Measurements from ENCODE around the gene GAS2L2.

GAS2L2 gene

DNA sequence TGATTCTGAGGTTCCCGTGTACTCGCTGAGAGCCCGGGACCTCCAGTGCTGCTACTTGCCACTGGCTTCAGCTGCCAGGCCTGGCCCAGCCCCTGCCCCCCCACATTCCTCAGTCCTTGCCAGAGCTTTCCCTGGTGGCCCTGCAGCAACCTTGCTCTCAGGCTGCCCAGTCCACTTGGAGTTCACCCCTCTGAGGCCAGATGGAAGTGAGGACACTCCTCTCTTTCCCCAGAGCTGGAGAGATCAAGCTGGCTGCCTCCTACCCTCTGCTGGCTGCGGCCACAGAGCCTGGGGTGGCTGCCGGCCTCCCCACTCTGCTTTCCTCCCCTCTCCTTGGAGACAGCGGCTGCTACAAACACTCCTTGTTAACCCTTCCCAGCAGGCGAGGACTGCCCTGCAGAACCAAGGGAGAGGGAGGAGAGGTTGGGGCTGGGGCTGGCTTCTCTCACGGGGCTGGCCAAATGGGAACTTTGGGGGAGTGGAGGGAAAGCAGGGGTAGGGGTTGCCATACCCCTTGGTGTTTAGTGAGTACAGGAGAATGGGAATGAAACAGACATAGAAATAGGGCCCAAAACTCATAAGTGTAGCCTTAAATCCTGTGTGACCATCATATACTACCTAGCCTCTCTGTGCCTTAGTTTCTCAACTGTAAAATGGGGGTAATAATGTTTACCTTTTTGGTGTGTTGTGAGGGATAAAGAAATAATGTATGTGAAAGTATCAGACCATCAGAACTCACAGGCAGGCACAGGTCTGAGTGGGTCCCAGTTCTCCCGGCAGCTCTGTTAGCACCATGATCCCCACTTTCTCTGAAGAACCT, at the start of gene GAS2L2:
Gene GAS2L2 (minus strand): TSS at position 295 of the 820 bp plus-strand sequence. CDS start 389 bp downstream, outside the sequence.
- DNase-seq = no peak

DNA sequence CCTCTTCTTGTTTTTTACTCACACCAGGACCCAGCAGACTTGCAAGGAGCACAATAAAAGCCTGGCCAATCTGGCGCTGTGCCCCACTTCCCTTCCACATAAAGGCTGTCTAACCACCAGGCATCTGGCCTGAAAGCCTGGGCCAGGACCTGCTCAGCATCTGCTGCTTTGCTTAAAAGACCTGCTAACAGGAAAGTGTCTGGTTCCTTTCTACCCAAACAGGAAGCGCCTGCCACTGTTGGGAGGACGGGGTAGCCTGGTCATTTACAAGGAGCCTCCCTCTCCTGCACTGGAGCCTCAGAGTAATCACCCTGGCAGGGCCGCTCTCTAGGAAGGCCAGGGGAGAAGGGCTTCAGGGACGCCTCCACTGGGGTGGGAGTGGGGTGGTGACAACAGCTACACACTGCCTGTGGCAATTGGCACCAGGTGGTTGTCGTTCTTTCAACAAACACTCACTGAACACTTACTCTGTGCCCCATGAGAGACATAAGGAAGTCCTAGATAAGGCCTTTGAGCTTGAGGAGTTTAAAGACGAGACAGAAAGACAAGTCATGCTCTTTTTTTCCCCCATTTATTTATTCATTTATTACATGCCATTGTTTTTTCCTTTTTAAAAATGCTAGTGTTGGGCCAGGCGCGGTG, 48.7 kb upstream of the GAS2L2 start:
- peak; percentile 58 for DNase-seq

DNA sequence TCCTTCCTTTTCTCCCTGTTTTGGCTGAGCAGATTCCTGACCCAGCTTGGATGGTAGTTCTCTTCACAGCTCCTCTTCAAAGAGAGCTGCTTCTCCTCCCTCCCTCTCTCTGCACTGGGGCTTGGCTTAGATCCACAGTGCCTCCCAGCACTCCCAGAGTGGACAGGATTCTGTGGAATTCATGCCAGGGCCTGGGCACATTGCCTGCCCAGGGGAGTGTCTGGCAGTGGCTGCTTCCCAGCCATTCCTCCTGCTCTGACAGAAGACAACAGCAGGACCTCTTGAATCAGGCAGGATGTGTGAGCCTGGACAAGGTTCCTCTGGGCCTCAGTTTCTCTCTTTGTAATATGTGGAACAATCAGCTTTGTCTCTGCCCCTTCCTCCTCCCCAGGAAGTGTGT, 46.9 kb upstream of the GAS2L2 start:
- DNase-seq = no peak

DNA sequence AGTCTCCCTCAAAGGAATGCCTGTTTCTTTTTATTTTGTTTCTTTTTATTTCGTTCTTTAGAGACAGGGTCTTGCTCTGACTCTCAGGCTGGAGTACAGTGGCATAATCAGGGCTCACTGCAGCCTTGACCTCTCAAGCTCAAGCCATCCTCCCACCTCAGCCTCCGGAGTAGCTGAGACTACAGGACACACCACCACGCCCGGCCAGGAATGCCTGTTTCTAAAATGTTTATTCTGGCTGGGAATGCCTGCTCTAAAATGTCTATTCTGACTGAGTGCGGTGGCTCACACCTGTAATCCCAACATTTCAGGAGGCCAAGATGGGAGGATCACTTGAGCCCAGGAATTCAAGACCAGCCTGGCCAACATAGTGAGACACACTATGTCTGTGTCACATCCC, 44.9 kb upstream of the GAS2L2 start:
- DNase-seq = no peak

DNA sequence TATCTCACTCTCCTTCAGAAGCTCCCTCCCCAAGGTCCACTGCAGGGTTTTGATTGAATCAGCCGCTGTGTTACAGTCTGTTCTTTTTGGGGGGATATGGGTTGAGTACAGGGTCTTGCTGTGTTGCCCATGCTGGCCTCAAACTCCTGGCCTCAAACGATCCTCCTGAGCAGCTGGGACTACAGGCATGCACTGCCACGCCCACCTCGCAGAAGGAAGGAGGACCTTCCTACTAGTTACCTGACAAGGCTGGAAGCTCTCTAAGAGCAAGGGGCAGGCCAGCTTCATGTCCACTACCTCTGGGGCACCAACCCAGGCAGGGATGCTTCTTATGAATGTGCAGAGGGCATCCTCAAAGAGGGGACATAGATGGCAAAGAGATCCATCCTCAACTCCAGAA, 44.3 kb upstream of the GAS2L2 start:
- no peak for DNase-seq

DNA sequence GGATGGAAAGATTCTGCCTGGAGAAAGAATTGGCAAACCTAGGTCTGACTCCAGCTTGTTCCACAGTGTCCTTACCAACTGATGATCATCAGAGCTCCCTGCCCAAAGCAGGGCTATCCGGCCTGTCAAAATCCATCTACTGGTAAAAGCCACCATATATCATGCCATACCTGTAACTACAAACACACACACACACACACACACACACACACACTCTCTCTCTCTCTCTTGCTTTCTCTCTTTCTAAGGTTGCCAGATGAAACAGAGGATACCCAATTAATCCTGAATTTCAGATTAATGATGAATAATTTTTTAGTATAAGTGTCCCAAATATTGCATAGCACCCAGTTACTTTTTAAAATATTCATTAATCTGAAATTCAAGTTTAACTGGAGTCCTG, 43.9 kb upstream of the GAS2L2 start:
- DNase-seq = no peak

DNA sequence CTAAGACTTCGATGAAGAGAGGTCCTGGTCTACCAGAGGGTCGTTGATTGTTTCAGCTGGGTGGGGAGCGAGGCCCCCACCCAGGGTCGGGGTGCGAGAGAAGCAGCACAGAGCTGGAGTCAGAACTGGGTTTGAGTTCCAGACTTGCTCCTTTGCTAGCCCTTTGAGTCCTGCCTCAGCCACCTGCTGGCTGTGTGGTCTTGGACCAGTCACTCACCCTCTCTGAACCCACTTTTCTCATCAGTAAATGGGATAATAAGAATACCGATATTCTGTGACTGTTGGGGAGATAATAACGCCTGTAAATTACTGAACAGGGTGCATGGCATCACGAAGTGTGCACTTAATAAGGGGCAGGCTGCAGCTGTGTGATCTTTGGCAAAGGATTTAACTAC, 42.8 kb upstream of the GAS2L2 start:
- DNase-seq = no peak

DNA sequence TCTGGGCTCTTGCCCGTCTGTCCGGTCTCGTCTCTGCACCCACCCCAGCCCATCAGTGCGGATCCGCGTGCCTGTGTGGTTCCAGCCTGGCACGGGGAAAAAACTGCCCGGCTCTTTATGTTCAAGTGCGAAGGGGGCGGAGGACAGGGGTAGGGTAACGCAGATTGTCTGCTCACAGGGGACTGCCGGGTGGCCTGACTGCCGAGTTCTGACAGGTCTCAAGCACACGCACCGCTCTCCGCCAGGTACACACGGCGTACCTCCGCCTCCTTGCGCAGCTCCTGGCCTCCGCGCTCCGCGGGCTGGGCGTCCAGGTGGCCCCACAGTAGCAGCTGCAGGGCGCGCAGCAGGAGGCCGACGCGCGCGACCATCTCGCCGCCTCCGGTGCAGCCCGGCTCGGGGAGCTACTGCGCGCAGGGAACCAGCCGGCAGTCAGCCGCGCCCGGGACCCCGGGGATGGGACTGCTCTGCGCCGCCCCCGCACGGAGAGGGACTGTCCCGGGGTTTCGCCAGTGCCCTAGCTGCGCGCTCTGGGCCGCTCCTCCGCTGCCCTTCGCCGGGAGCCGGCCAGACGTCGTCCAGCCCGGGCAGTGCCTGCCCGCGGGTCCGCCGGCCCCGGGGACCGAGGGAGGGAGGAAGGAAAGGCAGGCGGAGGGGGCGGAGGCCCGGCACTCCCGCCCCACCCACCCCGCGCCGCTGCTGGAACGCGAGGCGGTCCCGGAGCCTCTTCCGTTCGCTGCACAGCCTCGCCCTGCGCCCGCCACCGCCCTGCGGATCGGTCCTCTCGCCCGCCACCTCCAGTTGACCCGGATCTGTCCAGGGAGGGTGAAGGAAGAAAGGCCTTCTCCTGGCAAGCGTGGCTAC, 42.2 kb upstream of the GAS2L2 start, which contains the start of gene MMP28:
Gene MMP28 (minus strand): TSS at position 635 of the 864 bp plus-strand sequence. CDS start 264 bp downstream, at position 371.
- DNase-seq = no peak

DNA sequence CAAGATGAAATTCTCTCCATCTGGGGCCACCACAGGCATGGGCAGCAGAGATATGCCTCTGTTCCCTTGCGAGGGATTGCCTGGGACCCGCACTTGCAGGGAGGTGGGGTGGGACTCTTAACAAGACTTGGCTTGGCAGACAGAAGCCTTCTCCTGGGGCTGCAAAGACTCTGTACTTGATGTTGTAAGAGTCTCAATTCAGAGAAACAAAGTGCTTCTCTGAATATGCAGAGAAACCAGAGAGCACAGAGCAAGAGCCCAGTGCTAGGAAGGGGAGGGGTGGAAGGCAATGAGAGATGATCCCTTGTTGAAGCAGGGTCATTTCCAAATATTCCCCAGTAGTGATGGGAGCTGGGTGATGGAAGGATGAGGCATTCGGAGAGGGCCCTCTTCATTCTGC, 40.2 kb upstream of the GAS2L2 start:
- no peak for DNase-seq

DNA sequence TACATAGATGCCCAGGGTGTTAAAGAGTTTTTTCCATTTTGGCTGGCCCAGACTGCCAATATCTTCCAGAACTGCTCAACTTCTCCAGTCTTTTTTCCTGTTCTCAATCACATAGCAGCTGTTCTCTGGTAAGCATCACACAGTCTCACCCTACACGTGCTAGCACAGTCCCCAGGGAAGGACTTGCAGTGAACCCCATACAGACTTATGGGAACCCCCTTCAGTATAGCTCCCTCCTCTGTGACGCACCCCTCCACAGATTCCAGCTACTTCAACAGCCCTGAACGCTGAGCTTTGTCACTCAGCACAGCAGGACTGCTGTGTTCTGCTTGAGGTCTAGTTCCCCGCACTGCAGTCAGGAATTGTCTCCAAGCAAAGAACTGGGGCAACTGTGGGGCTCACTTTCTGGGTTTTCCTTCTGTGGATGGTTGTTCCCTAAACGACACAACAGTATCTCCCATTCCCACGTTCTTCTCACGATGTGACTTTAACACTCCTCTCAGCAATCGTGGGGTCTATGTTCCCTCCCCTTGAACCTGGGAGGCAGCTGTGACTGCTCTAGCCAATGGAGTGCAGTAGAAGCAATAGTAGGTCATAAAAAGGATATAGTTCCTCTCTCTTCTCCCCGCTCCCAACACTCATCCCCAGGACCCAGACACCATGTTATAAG, 38.8 kb upstream of the GAS2L2 start:
- no peak for DNase-seq

DNA sequence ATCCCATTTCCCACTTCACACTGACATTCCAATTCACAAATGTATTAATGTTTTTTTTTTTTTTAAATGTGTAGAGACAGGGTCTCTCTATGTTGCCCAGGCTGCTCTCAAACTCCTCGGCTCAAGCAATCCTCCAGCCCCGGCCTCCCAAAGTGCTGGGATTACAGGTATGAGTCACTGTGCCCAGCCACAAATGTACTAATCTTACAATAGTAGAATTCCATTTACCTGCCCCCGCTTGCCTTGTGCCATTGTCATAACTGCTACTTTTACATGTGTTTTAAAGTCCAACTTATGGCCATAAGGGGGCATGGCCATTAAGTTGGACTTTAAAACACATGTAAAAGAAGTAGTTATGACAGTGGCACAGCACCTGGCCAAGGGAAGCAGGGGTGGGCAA, 37.8 kb upstream of the GAS2L2 start:
- DNase-seq = no peak

DNA sequence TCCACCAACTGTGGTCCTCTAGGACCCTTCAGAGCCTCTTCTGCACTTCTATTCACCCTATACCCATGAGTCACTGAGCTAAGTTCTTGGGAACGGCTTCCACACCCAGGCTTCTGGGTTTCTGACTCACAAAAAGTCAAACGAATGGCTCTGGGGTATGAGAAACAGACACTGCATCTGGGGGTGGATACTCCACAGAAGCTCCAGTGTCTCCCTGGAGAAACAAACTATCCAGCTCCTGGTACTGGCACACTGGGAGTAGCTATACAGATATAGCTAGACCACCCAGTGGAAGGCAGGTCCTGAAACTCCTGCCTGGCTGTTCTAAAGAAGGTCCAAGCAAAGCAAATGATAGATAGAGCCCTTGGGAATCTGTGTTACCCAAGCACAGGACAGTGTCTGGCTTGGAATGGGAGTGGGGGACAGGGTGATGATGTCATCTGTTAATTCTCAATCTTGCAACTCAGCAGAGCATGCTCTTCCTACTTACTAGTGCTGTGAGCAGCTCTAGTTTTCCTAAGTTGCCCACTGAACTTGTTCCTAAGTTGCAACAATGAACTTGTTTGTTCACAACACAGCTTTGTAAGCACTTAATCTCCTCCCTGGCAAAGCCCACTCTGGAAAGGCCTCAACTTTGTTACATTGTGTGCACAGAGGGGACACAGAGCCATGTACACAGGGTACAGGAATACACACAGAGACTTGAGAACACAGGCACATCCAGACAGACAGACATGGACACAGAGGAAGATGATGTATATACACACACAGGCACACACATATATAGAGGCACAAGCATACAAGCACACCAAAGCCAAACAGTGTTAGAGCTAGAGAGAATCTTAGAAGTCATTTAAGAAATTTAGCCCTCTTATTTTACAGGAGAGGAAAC, 35.7 kb upstream of the GAS2L2 start:
- DNase-seq = no peak

DNA sequence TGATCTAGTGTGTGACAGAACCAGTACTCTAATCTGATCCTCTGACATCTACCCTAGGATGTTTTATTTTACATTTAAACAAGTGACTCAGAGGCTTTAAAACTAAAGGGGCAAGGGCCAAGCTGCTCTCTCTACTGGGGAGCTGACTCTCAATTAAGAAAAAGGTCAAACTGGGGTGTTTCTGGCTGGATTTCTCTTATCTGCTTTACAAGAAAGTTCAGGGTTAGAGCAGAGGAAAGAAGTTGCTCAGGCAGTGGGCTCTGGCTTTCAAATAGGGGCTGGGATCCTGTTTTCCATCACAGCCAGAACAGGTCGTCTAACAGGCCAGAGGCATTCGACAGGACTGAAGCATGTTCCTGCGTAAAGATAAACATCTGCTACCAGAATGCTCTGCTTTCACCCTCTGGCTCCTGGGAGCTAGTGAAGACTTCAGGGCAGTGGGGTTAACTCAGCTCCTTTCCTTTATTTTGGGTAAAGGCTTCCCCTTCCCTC, 33.9 kb upstream of the GAS2L2 start:
- DNase-seq = no peak

DNA sequence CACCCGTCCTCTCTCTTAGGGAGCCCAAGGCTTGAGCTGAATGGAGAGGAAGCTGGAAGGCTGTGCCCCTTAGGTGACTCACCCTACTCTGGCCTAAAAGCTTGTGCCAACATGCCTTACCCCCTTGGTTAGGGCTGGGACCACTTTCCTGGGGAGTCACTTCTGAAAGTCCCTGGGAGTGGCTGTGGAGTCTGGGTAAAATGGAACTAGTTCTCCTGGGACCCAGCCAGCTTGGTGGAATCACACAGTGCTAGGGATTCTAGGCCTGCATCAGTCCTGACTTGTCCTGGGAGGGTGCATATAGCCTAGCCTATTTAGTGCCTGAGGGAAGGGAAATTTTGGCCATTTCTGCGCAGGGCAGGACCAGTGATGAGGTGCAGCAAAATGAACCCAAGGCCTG, 31.9 kb upstream of the GAS2L2 start:
- no peak for DNase-seq

DNA sequence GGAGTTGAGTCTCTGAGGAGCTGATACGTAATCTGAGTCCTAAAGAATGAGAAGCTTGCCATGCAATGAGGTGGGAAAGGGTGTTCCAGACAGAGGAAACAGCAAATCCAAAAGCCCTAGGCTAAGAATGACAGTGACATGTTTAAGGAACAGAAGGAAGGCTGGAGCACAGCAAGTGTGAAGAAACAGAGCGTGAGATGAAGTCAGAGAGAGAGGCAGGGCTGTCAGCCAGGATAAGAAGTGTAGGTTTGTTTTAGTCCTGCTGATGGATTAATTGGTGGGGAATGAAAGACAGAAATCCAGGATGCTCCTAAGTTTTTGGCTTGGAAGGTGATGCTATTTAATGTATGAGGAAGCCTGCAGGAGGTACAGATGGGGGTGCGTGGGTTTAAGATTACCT, 27.9 kb upstream of the GAS2L2 start:
- no peak for DNase-seq

DNA sequence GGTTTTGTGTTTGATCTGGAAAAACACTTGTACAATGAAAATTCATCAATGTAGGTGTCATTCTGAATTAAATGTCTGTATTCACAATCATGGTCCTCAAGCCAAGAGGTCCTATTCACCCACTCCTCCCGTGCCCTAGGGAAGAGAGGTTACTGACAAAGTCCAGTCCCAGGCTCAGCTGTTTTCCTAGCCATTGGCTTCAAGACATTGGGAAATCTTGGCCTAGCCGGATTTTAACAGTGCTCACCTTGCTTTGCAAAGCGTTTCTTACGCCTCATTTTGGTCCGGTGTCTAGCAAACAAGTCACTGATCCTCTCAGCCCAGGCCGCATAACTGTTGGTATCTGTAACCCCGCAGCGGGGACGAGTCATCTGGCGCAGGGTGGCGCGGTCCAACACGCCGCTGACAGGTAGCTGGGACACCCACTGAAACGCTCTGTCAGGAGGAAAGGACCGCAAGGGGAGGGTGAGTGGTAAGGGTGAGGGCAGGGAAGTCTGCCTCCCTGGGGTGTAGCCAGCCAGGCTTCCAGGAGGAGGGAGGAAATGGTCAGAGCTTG, 25.7 kb upstream of the GAS2L2 start:
- no peak for DNase-seq

DNA sequence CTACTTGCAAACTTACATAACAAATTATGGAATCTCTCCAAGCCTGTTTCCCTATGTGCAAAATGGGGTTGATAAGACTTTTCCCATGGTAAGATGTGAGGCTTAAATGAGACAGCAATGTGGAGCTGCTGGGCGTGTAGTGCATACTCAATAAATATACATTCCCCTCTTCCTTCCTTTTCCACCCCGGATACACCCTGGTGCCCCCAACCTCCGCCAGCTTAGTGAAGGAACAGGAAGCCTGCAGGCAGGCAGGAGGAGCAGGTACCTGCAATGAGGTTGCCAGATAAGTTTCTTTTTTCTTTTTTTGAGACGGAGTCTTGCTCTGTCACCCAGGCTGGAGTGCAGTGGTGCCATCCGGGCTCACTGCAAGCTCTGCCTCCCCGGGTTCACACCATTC, 22.5 kb upstream of the GAS2L2 start:
- no peak for DNase-seq

DNA sequence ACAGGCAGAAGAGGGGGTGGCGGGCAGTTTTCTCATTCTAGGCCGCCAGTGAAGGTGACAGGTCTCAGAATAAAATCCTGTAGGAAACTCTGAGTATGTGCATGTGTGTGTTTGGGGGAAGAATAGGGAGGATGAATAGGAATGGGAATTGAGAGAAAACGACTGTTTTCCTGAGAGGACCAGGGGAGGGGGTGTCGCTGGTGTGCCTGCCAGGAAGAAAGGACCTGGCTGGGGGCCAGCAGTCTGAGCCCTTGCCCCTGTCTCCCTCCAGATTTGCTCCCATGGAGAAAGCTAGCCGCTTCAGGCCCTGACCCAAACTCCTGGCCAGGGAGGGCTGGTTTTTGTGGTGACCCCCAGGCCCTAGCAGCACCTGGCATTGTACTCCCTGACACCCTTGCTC, 22.0 kb upstream of the GAS2L2 start:
- DNase-seq = no peak

DNA sequence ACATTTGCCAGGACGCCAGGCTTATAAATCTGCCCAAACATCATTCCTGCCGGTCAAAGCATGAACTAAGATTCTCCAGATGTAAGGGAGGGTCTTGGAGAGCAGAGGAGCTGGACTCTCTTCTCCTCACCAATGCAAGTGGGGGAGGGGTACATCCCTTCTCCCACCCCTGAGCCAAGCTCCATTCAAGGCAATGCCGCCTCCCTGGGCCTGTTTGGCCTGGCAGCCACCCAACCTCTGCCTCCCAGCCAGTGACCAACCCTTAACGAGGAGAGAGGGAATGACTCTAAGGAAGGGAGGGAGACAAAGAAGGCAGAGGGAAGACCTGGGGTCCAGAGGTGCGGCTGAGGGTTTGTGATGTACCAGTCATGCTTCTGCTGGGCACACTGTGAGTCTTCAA, 21.5 kb upstream of the GAS2L2 start:
- DNase-seq = no peak

DNA sequence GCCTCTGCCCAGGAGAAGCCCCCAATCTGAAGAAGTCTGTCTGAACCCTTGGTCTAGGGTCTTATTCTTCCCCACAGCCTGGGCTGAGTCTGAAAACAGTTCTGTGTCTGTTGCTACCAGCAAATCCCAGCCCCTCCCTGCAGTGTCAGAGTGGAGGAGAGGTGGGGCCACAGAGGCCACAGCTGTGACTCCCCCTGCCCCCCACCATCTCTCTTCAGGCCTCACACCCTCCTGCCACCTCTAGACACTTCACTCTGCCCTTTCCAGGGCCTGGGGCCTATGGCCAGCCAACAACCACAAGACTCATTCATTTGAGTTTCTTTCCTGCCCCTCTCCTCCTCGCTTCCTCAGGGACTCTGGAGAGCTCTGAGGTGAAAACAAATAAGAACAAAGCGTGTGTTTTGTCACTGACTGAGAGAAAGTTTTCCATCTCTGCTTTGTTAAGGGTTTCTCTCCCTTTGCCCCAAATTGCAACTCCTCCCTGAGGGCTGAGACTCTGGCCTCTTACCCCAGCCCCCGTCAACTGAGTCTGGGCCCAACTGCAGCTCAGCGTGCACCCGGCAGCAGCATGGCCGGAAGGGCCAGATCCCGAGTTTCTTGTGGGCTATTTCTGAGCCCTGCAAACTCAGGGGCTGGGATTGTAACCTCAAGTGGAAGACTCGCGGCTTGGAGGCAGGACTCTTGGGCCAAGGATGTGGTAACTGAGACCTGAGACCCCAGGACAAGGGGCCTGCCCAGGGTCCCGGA, 20.8 kb upstream of the GAS2L2 start:
- no peak for DNase-seq

DNA sequence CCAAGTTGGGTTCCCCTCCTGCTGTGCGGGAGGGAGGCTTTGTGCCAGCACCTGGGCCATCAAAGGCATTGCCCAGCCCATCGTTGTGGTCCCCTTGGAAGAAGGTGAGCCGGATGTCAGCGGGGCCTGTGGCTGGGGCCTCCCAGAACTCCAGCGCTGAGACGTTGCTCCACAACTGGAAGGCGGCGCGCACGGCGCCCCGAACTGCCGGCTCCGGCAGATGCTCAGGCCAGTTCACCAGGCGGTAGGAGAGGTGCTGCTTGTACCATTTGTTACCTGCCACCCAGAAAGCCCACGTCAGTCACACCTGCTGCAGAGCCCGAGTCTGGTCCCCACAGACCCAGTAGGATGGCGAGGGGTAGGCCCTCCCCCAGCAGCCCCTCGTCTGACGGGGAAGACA, 20.1 kb upstream of the GAS2L2 start:
- no peak for DNase-seq
